ENCODE results near the gene SLC50A1.

DNA sequence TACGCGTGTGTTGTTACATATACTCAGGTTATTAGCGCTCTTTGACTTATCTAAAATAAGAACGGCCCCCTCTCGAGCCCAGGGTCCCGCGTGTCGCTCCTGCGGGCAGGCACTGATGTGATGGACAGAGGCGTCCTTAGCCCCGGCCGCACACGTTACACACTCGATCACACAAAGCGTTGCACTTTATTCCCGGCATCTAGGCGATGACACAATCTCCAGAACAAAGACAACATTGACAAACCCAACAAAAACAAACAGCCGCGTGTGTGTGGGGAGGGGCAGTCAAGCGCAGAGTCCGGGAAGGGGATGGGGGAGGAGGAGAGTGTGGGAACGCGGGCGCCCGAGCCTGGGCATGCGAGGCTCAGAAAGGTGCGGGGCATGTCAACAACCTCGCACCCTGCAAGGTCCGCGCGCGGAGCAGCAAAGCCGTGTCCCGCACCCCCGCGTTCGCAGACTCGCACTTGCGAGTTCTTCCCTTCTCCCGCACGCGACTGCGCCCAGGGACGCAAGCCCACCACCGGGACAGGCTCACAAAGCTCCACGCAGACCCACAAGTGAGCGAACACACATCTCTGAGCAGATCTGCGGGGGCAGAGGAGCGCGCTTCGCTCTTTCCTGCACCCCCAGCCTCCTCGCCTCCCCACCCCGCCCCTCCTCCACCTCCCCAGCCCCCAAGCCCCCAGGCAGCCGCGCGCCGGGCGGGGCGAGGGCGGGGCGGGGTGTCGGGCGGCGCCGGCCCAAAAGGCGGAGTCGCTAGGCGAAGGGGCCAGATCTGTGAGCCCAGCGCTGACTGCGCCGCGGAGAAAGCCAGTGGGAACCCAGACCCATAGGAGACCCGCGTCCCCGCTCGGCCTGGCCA lies 8.3 kb upstream of the SLC50A1 start, which contains the start of gene EFNA1:
- TF ChIP-seq POLR2A (IDR thresholded peaks at IDR 0.05; ENCODE audit: extremely low read depth, insufficient read length) (no peak), CTCF (IDR thresholded peaks at IDR 0.05; ENCODE audit: low read depth, low read length) (no peak), MAX (IDR thresholded peaks at IDR 0.05; ENCODE audit: low read depth, low read length) (no peak), MYC (IDR thresholded peaks at IDR 0.05; ENCODE audit: low read depth, low read length) (no peak)

All from NB4 (cell line).